Caki2 (cell line): Measurements from ENCODE around the gene RIMS4. TPM values are rescaled to one million over a fixed set of nuclear protein-coding genes. Genes with fewer than 3 reads are reported as not detected.

Source experiments
- DNase-seq: peaks from one replicate; pipeline ENCODE4 v3.0.0-alpha.2; 2015; ENCODE audit warnings: low read depth
- in situ Hi-C: cut with HindIII; loops from 2 replicates; pipeline ENCODE4 v1.10.0; 2016; ENCODE audit warnings: low sequenced_read_pairs, low pct_unique_long_range_greater_than_20kb, mixed read lengths
- total RNA-seq: library from RNA; depleted of rRNA; stranded (reverse); fragments of >200 nt; shearing (Covaris generic); gene quantifications from 2 replicates; pipeline ENCODE4 v1.2.3, GENCODE V29; 2014; ENCODE audit warnings: low replicate concordance

The RIMS4 gene
- total RNA-seq, 1 experiment from 2014 or later: not detected

DNA sequence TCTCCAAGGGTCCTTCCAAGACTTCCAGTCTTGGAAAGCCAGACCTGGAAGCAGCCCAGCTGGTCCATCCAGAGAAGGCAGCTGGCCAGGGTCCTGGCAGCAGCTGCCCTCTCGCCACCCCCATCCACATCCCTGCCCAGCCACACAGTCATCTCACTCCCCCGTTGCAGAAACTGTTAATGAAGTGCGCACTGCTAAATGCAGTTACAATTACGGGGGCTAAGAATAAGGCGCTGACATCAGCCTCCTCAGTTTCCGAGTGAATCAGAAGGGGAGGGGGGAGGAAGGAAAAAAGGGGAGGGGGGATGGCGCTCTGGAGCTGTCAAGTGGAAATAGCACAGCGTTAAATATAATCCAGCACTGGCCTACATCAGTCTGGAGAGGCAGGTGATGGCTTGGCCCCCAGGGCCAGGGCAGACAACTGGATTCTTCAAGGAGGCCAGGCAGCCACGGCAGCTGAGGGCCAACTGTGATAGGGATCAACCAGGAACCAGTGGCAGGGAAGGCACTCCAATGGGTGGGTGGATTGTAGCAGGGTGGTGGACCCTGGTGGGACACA is 6.9 kb downstream of the RIMS4 start:
- DNase-seq: no peak
- in situ Hi-C loops: no loop called here

DNA sequence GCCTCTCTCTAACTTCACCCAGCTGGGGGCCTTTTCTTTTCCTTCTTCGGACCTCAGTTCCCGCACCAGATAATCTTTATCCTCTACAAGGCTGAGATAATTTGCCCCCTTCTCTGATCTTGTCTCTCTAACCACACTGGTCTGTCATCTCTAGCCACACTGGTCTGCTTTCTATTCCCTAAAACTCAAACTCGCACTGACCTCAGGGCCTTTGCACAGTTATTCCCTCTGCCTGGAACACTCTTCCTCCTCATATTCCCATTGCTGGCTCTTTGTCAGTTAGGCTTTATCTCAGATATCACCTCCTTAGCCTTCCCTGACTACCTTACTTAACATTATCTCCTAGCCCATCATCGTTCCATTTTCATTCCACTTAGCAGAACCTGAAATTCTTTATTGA is 7.6 kb downstream of the RIMS4 start:
- no peak for DNase-seq
- in situ Hi-C loops: no loop called here

DNA sequence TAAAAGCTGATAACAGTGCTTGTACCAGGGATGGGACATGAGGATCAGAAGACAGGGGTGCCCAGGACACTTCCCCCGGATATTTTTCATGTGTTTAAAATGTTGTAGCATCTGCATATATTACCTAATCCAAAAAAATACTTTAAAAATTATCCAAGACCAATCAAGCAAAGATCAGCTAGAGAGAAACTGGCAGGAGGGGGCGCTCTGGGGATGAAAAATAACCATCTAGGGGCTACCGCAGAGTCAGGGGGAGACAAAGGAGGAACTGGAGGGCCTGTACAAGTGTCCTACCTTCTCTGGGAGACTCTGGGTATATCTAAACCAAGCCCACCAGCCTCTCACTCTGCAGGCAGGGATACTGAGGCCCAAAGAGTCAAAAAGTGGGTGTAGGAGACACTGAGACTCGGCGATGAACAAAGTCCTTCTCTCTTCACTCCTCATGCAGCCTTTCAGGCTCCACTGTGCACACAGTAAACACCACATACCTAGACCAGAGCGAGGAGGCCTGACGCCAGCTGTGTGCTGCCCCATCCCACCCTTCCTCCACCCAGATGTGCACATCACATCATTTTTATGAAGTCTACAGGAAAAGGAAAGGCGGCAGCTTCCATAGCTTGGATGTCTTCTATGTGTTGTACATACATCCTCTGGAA is 9.8 kb downstream of the RIMS4 start:
- in situ Hi-C loops: no loop called here

DNA sequence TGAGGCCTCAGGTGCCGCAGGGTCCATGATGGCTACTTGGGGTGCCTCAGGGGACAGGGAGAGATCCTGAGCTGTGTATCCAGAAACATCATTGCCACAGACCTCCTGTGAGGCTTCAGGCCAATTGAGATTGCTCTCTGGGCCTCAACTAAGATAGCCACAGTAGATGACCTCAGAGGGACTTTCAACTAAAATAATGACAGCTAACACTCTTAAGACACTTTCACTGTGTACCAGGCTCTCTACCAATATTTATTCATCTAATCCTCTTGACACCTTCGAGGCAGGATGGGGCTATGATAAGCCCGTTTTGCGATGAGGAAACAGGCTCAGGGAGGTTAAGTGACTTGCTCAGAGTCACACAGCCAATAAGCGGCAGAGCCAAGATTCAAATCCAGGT is 10.7 kb downstream of the RIMS4 start:
- no peak for DNase-seq
- in situ Hi-C loops: no loop called here

More for the DNA sequence above, 9.8 kb downstream of the RIMS4 start:
- DNase-seq: no peak

DNA sequence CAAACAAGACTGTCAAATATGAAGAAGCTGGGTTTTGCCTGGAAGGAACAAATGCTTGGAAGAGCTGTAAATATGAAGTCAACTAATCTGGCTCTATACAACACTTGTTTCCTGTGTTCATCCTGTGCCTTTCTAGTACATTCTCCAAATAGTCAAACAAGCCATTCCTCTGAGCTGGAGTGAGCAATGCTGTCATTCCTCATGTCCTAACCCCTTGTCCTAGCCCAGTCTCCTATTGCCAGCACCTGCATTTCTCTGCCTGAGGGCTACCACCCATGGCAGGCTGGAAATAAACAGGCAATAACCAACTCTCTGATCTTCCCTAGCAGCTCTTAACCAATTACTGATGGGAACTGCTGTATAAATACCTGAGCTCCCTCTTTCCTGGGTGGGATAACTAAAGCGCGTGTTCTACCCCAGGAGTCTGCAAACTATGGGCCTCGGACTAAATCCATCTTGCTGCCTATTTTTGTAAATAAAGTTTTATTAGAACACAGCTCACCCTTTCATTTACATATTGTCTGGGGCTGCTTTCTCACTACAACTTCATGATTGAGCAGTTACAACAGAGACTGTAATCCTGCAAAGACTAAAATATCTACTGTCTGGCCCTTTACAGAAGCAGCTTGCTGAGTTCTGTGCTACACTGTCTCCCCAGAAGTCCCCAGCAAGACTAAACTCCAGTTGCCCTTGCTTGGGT is 13.4 kb downstream of the RIMS4 start:
- in situ Hi-C loops: no loop called here
- no peak for DNase-seq

DNA sequence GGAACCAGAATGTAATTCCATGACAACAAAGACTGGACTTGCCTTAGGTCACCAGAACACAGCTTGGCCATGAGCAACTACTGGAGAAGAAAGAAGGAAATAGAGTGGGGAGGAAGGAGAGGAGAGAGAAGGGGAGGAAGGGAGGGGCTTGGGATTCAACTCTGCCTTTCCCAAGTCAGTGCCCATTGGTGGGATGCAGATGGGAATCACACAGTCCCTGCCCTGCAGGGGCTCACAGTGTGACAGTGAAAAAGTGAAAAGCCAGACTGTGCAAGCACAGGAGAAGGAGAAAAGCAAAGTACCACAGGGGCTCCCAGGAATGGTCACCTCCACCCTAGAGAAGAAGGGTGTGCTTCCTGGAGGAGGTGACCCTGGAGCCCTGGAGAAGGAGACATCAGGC is 14.0 kb downstream of the RIMS4 start:
- in situ Hi-C loops: no loop called here
- no peak for DNase-seq

DNA sequence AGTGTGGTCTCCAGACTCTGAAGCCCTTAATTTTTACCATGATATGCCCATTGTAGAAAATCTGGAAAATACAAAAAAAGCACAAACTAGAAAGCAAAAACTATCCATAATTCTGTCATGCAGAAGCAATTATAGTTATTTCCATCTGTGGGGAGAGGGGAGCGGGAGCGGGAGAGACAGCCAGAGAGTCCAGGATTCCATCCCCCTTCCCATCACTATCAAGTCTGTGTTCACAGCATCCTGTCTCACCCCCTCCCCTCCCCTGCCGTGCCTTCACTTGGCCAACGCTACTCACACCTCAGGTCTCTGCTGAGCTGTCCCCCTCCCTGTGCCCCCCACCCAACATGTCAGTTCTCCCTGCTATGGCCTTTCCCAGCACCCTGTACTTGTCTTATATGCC is 14.5 kb downstream of the RIMS4 start:
- in situ Hi-C loops: no loop called here
- no peak for DNase-seq

DNA sequence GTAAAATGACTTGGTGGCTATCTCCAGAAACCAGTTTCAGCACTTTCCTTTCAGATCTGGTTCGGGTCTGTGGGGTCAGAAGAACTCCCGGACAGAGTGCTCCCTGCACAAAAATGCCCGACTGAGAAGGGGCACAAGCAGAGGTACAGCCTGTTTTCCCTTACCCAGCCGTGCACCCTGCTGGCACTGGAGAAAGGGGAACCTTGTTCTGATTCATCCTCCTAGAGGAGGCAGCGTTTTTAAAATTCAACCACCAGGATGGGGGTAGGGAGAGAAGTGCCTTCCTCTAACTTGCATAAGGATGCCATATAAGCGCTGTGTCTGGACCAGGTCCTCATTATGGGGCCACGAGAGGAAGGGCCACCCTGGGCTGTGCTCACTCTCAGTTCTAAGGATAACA is 17.6 kb downstream of the RIMS4 start:
- DNase-seq: no peak
- in situ Hi-C loops: no loop called here

DNA sequence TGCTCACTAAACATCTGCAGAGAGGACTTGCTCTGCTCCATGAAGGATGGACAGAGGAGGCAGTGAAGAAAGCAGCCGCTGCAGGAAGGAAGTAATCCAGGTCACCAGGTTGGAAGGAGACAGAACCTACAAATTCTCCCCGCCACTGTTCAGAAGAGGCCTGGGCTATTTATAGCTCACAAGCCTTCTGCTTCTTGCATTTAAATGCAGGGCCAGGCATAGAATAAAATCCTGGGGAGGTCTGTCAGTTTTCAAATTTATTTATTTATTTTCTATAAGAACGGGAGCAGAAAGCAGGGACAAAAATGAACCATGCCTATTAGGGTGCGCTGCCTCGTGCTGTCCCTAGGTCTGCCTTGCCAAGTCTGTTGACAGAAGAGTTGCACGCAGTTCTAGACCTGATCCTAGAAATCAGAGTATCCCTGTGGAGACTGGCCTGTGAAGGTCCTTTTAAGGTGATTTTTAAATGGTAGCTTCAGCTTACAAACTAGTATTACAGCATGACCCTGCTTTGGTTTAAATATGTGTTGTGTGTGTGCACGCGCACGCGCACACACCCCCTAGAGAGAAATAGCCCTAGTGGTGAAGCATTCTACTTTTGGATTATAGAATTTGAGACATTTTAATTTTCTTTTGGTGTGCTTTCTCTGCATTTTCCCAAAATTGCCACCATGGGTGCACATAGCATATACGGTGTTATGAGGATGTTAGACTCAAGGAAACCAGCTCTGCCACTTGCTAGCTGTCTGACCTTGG is 19.5 kb downstream of the RIMS4 start:
- no peak for DNase-seq
- in situ Hi-C loops: no loop called here

DNA sequence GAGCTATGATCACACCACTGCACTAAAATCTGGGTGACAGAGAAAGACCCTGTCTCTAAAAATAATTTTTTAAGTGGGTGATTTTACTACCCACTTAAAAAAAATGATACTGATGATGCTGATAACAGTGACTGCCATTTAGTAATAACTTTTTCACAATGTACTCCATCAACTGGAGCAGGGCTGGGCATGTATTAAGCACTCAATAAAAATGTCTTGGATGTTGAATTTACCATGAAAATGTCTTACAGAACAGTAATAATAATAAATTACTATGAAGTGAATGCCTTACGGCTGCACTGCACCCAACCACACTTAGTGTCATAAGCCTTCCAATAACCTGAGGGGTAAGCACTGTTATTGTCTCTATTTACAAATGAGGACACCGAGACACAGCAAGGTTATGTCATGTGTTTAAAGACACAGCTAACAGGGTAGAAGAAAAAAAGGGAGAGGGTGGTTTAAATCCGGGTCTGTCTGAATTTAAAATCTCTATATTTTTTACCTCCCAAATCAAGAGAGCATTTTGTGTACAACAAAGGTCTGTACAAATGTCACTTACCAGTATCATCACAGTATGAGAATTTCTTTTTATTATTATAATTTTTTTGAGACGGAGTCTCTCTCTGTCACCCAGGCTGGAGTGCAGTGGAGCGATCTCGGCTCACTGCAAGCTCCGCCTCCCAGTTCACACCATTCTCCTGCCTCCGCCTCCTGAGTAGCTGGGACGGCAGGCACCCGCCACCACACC is 21.5 kb downstream of the RIMS4 start:
- in situ Hi-C loops: no loop called here
- DNase-seq: no peak

DNA sequence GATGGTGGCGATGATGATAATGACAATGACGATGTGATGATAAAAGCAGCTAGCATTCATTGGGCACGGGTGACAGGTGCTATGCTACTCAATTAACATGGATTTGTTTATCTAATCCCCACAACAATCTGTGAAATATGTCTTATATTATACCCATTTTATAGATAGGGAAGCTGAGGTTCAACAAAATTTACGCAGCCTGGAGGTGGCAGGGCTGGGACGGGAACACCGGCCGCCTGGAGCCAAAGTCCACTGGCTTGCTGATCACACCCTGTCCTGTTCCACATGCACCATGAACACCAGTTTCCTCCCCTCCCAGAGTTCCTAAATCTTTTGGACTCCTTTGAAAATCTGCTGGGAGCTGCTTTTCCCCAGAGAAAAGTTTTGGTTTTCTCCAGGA is 23.0 kb downstream of the RIMS4 start:
- in situ Hi-C loops: no loop called here
- DNase-seq: no peak

DNA sequence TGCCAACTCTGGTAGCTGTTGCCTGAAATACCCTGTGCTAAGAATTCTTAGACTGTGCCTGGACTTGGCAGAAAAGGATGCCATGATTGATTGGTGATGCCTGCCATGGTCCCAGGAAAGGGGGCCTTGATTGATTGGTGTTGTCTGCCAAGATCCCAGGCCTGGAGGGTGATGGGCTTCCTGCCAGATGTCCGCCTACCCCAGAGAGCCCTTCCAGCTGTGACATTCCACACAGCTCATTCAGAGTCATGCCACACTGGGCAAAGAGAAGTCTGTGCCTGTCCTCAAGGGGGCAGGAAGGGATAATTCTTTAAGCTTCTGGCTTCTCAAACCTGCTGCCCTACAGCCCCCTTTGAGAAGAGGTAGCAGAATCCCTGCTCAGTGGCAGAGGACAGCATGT is 24.6 kb downstream of the RIMS4 start:
- in situ Hi-C loops: no loop called here
- DNase-seq: no peak

DNA sequence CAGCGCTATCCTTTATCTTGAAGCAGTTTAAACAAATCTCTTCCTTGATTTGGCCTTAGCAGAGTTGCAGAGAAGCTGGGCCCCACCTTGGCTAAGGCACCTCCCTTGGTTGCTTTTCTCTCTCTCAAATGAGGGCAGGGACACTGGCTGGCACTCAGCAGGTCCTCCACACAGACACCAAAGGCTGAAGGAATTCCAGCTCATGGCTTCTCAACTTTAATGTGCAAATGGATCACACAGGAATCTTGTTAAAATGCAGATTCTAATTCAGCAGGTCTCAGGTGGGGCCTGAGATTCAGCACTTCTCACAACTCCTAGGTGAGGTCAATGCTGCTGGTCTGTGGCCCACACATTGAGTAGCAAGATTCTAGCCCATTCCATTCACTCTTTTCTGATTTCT is 25.7 kb downstream of the RIMS4 start:
- no peak for DNase-seq
- in situ Hi-C loops: no loop called here

DNA sequence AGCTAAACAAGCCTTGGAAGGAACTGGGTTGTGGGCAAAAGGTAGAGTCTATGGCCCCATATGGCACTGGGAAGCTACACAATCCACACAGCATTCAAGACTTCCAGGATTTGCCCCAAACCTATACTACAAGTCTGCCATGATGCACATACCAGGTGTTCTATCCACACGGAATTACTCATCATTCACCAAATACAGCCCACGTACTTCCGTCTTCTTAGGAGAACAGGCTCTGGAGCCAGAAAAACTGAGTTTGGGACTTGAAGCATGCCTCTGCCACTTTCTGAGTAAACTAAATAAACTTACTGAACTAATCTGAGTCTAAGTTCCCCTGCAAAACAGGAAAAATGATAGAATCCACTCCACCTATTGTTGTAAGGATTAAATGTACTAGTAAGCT is 28.6 kb downstream of the RIMS4 start:
- in situ Hi-C loops: no loop called here
- DNase-seq: no peak

DNA sequence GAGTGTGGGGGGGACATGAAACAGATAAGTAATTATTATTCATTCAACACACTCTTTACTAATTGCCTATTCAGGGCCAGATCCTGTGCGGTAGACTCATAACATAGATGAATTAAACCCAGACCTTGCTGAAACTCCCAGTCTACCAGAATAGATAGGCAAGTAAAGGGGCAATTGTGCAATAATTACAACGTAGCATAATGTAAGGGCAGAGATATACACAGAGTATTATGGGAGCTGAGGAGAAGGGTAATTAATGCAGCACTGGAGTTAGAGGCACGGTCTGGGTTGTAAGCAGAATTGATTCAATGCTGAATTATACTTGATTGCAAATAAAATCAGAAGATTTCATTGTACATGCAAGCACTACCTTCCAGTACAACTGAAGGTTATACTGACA is 29.2 kb downstream of the RIMS4 start:
- in situ Hi-C loops: no loop called here
- DNase-seq: no peak

DNA sequence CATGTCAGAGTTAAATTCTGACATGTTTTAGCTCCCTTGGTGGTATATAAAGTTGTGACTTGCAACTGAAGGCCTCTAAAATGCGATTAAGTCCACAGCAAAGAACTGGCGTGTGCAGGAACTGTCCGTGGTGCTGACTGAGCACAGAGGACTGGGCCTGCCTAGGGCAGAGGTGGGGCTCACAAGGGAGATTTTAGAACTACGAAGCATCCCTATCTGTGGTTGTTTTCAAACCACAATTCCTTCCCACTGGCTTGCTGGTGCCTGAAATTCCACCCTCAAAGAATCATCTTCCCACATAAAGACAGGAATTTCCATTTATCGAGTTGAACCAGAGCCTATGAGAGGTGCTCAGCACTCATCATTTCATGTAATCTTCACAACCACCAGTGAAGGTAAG is 30.1 kb downstream of the RIMS4 start:
- in situ Hi-C loops: no loop called here
- DNase-seq: peak; percentile 45

DNA sequence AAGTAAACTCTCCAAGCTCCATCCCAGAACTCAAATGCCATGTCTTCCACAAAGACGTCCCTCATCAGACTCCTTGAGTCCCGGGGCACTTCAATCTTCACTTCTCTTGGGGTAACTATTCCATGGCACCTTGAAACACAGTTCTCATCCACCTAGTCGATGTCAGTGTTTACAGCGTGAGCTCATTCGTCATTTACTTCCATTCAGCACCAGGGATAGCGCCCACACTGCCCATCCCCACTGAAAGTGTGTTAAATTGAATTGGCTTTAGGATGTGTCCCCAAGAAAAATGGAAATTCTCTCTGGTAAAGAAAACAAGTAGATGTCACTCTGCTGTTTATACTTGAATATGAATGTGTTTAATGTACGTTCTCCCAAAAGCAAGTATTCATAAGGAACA is 33.4 kb downstream of the RIMS4 start:
- in situ Hi-C loops: no loop called here

DNA sequence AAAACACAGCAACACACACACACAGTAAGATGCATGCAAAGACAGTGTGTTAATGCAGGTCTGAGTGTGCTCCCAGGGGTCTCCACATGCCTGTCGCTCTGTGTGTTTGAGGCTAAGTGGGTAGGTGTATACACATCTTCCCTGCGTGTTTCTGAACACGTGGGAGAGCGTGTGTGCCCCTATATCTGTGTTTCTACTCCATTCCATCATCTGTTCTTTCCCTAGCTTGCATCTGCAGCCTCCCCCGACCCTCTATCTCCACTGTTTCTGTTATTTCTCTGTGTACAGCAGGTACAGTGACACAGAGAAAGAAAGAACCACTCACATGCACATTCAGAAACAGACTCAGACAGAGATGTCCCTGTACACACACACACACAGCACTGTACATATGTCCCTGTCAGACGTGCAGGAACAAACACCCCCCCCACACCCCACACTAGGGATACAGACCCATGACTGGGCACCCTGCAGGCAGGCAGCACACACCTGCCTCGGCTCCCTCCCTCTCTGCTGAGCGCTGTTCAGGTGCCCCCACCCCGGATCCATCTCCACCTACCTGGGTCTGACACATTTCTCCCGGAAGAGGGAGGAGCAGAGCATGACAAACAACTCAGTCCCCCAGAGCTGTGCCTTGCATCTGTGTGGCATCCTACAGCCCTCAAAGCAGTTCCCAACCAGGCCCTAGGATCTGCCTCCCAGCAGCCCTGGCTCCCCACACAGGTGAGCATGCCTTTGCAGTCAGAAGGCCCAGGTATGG is 37.1 kb downstream of the RIMS4 start:
- in situ Hi-C loops: no loop called here
- no peak for DNase-seq

More for the DNA sequence above, 33.4 kb downstream of the RIMS4 start:
- DNase-seq: peak; percentile 26
